Loucy (cell line): ENCODE measurements around the gene RMI2.

Experiments used
- H2AFZ ChIP-seq: fragments of 200-600 bp; sonication (generic); 2 replicates; pipeline ENCODE4 v1.6.0; 2016; ENCODE audit warnings: antibody characterized with exemption, mild to moderate bottlenecking, low read length, moderate library complexity
- H3F3A ChIP-seq: fragments of 200-600 bp; 2 replicates; pipeline ENCODE4 v1.6.0; 2016; ENCODE audit warnings: antibody characterized with exemption, low read depth, mild to moderate bottlenecking
- H3K27me3 ChIP-seq: fragments of 200-600 bp; sonication (generic); 2 replicates; pipeline ENCODE4 v1.6.1; 2014; ENCODE audit warnings: low read length, mild to moderate bottlenecking; ENCODE audit not compliant: insufficient read depth, poor library complexity, severe bottlenecking
- H3K36me3 ChIP-seq: fragments of 200-600 bp; sonication (generic); 2 replicates; pipeline ENCODE4 v1.6.1; 2016; ENCODE audit warnings: low read length; ENCODE audit not compliant: insufficient read depth
- H3K4me1 ChIP-seq: fragments of 200-600 bp; sonication (generic); 2 replicates; pipeline ENCODE4 v1.5.1; 2014; ENCODE audit warnings: low read length, mild to moderate bottlenecking; ENCODE audit not compliant: insufficient read depth, poor library complexity, severe bottlenecking
- H3K4me2 ChIP-seq: fragments of 200-600 bp; sonication (generic); 2 replicates; pipeline ENCODE4 v1.6.0; 2014; ENCODE audit warnings: antibody characterized with exemption, low read length, low read depth, mild to moderate bottlenecking; ENCODE audit not compliant: poor library complexity, severe bottlenecking
- H3K4me3 ChIP-seq: fragments of 200-600 bp; sonication (generic); 2 replicates; pipeline ENCODE4 v1.5.1; 2014; ENCODE audit warnings: low read length, mild to moderate bottlenecking, mixed read lengths; ENCODE audit not compliant: poor library complexity, severe bottlenecking
- H3K79me2 ChIP-seq: fragments of 200-600 bp; sonication (generic); 2 replicates; pipeline ENCODE4 v1.6.1; 2014; ENCODE audit warnings: low read length; ENCODE audit not compliant: insufficient read depth
- H3K9ac ChIP-seq: fragments of 200-600 bp; sonication (generic); 2 replicates; pipeline ENCODE4 v1.6.0; 2014; ENCODE audit warnings: mild to moderate bottlenecking, low read depth, low read length, moderate library complexity; ENCODE audit not compliant: poor library complexity, severe bottlenecking
- H3K9me2 ChIP-seq: fragments of 200-600 bp; sonication (generic); replicated peaks from 2 replicates; pipeline ENCODE4 v1.6.1; 2016; ENCODE audit warnings: low read depth, low read length, mixed read lengths
- H3K9me3 ChIP-seq: fragments of 200-600 bp; sonication (generic); 2 replicates; pipeline ENCODE4 v1.6.1; 2014; ENCODE audit warnings: mild to moderate bottlenecking, antibody characterized with exemption, low read length, low read depth; ENCODE audit not compliant: insufficient read depth
- H4K20me1 ChIP-seq: fragments of 200-600 bp; sonication (generic); 2 replicates; pipeline ENCODE4 v1.6.0; 2014; ENCODE audit warnings: antibody characterized with exemption, low read length, mild to moderate bottlenecking; ENCODE audit not compliant: insufficient read depth, poor library complexity, severe bottlenecking
- CTCF ChIP-seq: fragments of 200-600 bp; sonication (generic); conservative IDR thresholded peaks from 2 replicates; pipeline ENCODE4 v1.5.1; 2014; ENCODE audit warnings: mild to moderate bottlenecking, antibody characterized with exemption, low read length
- EZH2phosphoT487 ChIP-seq: fragments of 200-600 bp; IDR thresholded peaks from 2 replicates; pipeline ENCODE4 v1.6.1; 2018; ENCODE audit warnings: antibody characterized with exemption, mild to moderate bottlenecking, moderate library complexity, borderline replicate concordance

The RMI2 gene

GRCh38 chr16:11345040-11345862 lies at the start of gene RMI2:
TSS of gene RMI2 (plus strand) at chr16:11345459. CDS start at chr16:11345472, 13 bp downstream.
- Histone ChIP-seq H3K9me2 (no peaks in the 10 kb centered on the region), H3K79me2 (peaks cover 48% of the 10 kb centered on the region)

DNA sequence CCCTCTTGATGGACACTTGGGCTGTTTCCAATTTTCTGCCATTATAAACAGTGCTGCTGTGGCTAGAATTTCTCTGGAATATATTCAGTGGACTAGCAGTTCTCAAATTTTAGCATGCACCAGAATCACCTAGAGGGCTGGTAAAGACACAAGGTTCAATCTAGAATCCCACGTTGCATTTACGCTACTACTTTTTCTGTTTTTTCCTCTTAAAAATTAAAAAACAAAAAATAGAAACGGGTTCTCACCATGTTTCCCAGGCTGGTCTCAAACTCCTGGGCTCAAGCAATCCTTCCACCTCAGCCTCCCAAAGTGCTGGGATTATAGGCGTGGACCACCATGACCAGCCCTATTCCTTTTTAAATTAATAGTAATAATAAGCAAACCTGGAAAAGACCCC lies 49.6 kb upstream of the RMI2 start:
- Histone ChIP-seq H3K27me3 (no peaks in the 10 kb centered on the region), H3K4me3 (no peak overlapping the region), H3K9me3 (no peaks in the 10 kb centered on the region), H3K79me2 (no peaks in the 10 kb centered on the region), H3K4me2 (no peak overlapping the region), H3K36me3 (no peaks in the 10 kb centered on the region), H3K9me2 (no peaks in the 10 kb centered on the region), H3K9ac (no peak overlapping the region), H2AFZ (no peak overlapping the region), H3K4me1 (peaks cover 18% of the 10 kb centered on the region), H4K20me1 (no peaks in the 10 kb centered on the region), H3F3A (no peaks in the 10 kb centered on the region)
- TF ChIP-seq EZH2phosphoT487 (no peak), CTCF (no peak)

More at GRCh38 chr16:11345040-11345862, at the start of gene RMI2:
- Histone ChIP-seq H3F3A (no peaks in the 10 kb centered on the region), H3K4me3 (peak within 1 kb of the TSS; percentile 83), H3K4me1 (peaks cover 15% of the 10 kb centered on the region), H4K20me1 (no peaks in the 10 kb centered on the region), H3K36me3 (no peaks in the 10 kb centered on the region), H3K9me3 (no peaks in the 10 kb centered on the region), H3K27me3 (no peaks in the 10 kb centered on the region), H2AFZ (peak within 1 kb of the TSS; percentile 73), H3K4me2 (peak within 1 kb of the TSS; percentile 80), H3K9ac (peak within 1 kb of the TSS; percentile 82)
- TF ChIP-seq CTCF (no peak), EZH2phosphoT487 (no peak)

DNA sequence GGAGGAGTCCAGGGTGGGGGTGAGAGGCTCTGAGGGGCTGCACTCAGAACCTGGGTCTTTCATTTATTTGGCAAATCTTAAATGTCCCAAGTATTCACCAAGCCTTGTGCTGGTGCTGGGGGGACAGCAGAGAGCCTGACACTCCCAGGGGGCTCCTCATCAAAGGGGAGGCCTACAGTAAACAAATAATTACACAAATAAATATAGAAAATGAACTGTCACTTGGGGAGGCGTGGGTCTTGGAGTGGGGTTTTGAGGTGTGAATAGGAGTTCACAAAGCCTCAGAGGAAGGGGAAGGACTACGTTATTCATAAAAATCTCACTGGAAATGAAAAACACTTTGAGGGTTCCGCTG lies 48.9 kb upstream of the RMI2 start:
- no peak overlapping the region for H3K4me2 ChIP-seq
- no peaks in the 10 kb centered on the region for H3F3A ChIP-seq
- peak overlapping the region; percentile 48 for H3K9ac ChIP-seq
- no peak overlapping the region for H2AFZ ChIP-seq
- no peak overlapping the region for H3K4me3 ChIP-seq
- TF ChIP-seq EZH2phosphoT487: no peak
- TF ChIP-seq CTCF: no peak
- H3K36me3 ChIP-seq: no peaks in the 10 kb centered on the region
- H3K9me2 ChIP-seq: no peaks in the 10 kb centered on the region
- H3K27me3 ChIP-seq: no peaks in the 10 kb centered on the region
- peaks cover 18% of the 10 kb centered on the region for H3K4me1 ChIP-seq
- no peaks in the 10 kb centered on the region for H4K20me1 ChIP-seq
- no peaks in the 10 kb centered on the region for H3K9me3 ChIP-seq
- no peaks in the 10 kb centered on the region for H3K79me2 ChIP-seq
